GM23338 (cell line): ENCODE data around the gene RBPJL. TPM values are rescaled to one million over a fixed set of nuclear protein-coding genes. Genes with fewer than 3 reads are reported as not detected.

Source experiments
- ATAC-seq: fragments of 200-7000 bp; cut with Tn5 transposase; 3 replicates; pipeline ENCODE4 v1.9.1; 2020
- DNase-seq: peaks from one replicate; pipeline ENCODE4 v3.0.0-alpha.2; 2015; ENCODE audit warnings: low spot score
- H2AFZ ChIP-seq: fragments of 200-600 bp; sonication (generic); 2 replicates; pipeline ENCODE4 v1.8.0; 2016; ENCODE audit warnings: antibody characterized with exemption, mild to moderate bottlenecking, moderate library complexity
- H3F3A ChIP-seq: fragments of 200-600 bp; sonication (generic); replicated peaks from 2 replicates; pipeline ENCODE4 v1.8.0; 2017; ENCODE audit warnings: antibody characterized with exemption, mixed run types, low read depth
- H3K27ac ChIP-seq: fragments of 200-600 bp; sonication (generic); 2 replicates; pipeline ENCODE4 v1.6.1; 2016; ENCODE audit warnings: low read depth
- H3K27me3 ChIP-seq: fragments of 200-600 bp; sonication (generic); 2 replicates; pipeline ENCODE4 v1.8.0; 2016; ENCODE audit warnings: mild to moderate bottlenecking, mixed run types, moderate library complexity; ENCODE audit not compliant: insufficient read depth
- H3K36me3 ChIP-seq: fragments of 200-600 bp; sonication (generic); 2 replicates; pipeline ENCODE4 v1.8.0; 2016; ENCODE audit warnings: mild to moderate bottlenecking; ENCODE audit not compliant: insufficient read depth
- H3K4me1 ChIP-seq: fragments of 200-600 bp; sonication (generic); 2 replicates; pipeline ENCODE4 v1.8.0; 2016; ENCODE audit warnings: mild to moderate bottlenecking, moderate library complexity; ENCODE audit not compliant: insufficient read depth
- H3K4me2 ChIP-seq: fragments of 200-600 bp; sonication (generic); 2 replicates; pipeline ENCODE4 v1.7.1; 2017; ENCODE audit warnings: mixed run types
- H3K4me3 ChIP-seq: fragments of 200-600 bp; sonication (generic); 2 replicates; pipeline ENCODE4 v1.6.1; 2016; ENCODE audit warnings: mixed run types
- H3K79me2 ChIP-seq: fragments of 200-600 bp; sonication (generic); replicated peaks from 2 replicates; pipeline ENCODE4 v1.8.0; 2017; ENCODE audit warnings: mild to moderate bottlenecking; ENCODE audit not compliant: insufficient read depth
- H3K9me2 ChIP-seq: fragments of 200-600 bp; sonication (generic); 2 replicates; pipeline ENCODE4 v1.8.0; 2017; ENCODE audit not compliant: insufficient read depth
- H4K20me1 ChIP-seq: fragments of 200-600 bp; sonication (generic); replicated peaks from 2 replicates; pipeline ENCODE4 v1.8.0; 2017; ENCODE audit warnings: mild to moderate bottlenecking; ENCODE audit not compliant: insufficient read depth
- H3K27ac Mint-ChIP-seq: 2 replicates; pipeline ENCODE4 v1.8.0; 2020; ENCODE audit warnings: inconsistent platforms, mild to moderate bottlenecking, moderate library complexity, mixed read lengths
- H3K27me3 Mint-ChIP-seq: 3 replicates; pipeline ENCODE4 v1.8.0; 2022; ENCODE audit warnings: low read depth, mild to moderate bottlenecking, moderate library complexity, mixed read lengths, inconsistent platforms; ENCODE audit not compliant: insufficient read depth, poor library complexity
- H3K36me3 Mint-ChIP-seq: 3 replicates; pipeline ENCODE4 v1.8.0; 2021; ENCODE audit warnings: low read depth, mild to moderate bottlenecking, inconsistent platforms, moderate library complexity, mixed read lengths
- H3K4me1 Mint-ChIP-seq: 3 replicates; pipeline ENCODE4 v1.8.0; 2020; ENCODE audit warnings: mild to moderate bottlenecking, inconsistent platforms, mixed read lengths
- H3K4me3 Mint-ChIP-seq: 3 replicates; pipeline ENCODE4 v1.8.0; 2021; ENCODE audit warnings: moderate library complexity, mild to moderate bottlenecking, inconsistent platforms, mixed read lengths
- H3K9me3 Mint-ChIP-seq: 3 replicates; pipeline ENCODE4 v1.8.0; 2020; ENCODE audit warnings: moderate library complexity, mild to moderate bottlenecking, inconsistent platforms, mixed read lengths
- CREB1 ChIP-seq: fragments of 250-450 bp; sonication (Bioruptor Pico); IDR thresholded peaks from 2 replicates; pipeline ENCODE4 v1.5.0; 2020; ENCODE audit warnings: low read depth, mild to moderate bottlenecking, moderate library complexity
- CTCF ChIP-seq, 2 experiments: fragments of 200-600 bp in 1 of 2; sonication (generic) in 1 of 2; conservative IDR thresholded peaks; 2 replicates each; pipeline versions ENCODE4 v1.5.1 to v1.6.1; 2016 to 2017; ENCODE audit warnings: antibody characterized with exemption in 2 of 2, low read depth in 2 of 2, mild to moderate bottlenecking in 2 of 2, moderate library complexity in 1 of 2
- ETS1 ChIP-seq: IDR thresholded peaks from 2 replicates; pipeline ENCODE4 v1.6.1; 2016; ENCODE audit warnings: antibody characterized with exemption
- EZH2 ChIP-seq: fragments of 200-600 bp; sonication (generic); IDR thresholded peaks from one replicate; pipeline ENCODE4 v1.8.0; 2017; ENCODE audit warnings: antibody characterized with exemption, mild to moderate bottlenecking, low read depth; ENCODE audit not compliant: unreplicated experiment
- EZH2phosphoT487 ChIP-seq: fragments of 200-600 bp; sonication (generic); IDR thresholded peaks from one replicate; pipeline ENCODE4 v1.8.1; 2018; ENCODE audit warnings: antibody characterized with exemption; ENCODE audit not compliant: unreplicated experiment
- JUNB ChIP-seq: IDR thresholded peaks from one replicate; pipeline ENCODE4 v1.6.1; 2016; ENCODE audit warnings: antibody characterized with exemption; ENCODE audit not compliant: unreplicated experiment
- NANOG ChIP-seq: IDR thresholded peaks from 2 replicates; pipeline ENCODE4 v1.6.1; 2016; ENCODE audit warnings: antibody characterized with exemption, borderline replicate concordance
- POLR2AphosphoS5 ChIP-seq: IDR thresholded peaks from 2 replicates; pipeline ENCODE4 v1.6.1; 2016; ENCODE audit warnings: antibody characterized with exemption, low read depth
- REST ChIP-seq: IDR thresholded peaks from one replicate; pipeline ENCODE4 v1.6.1; 2018; ENCODE audit warnings: antibody characterized with exemption; ENCODE audit not compliant: unreplicated experiment
- STAT1 ChIP-seq: IDR thresholded peaks from one replicate; pipeline ENCODE4 v1.6.1; 2016; ENCODE audit warnings: antibody characterized with exemption; ENCODE audit not compliant: unreplicated experiment
- ZNF114 ChIP-seq: fragments of 250-450 bp; sonication (Bioruptor Pico); IDR thresholded peaks from 2 replicates; pipeline ENCODE4 v1.5.0; 2020; ENCODE audit warnings: mild to moderate bottlenecking, moderate library complexity
- ZNF331 ChIP-seq: fragments of 250-450 bp; sonication (Bioruptor Pico); IDR thresholded peaks from 2 replicates; pipeline ENCODE4 v1.5.0; 2020; ENCODE audit warnings: low read depth, mild to moderate bottlenecking, moderate library complexity
- polyA plus RNA-seq: library from polyadenylated mRNA; unstranded; fragments of >200 nt; fragmentation: Nextera tagmentation; extraction: Ambion mirVana; gene quantifications from 2 replicates; pipeline ENCODE4 v1.2.1, GENCODE V29; 2016
- total RNA-seq: library from RNA; depleted of rRNA; stranded (reverse); fragments of >200 nt; shearing (Covaris generic); gene quantifications from 2 replicates; pipeline ENCODE4 v1.2.3, GENCODE V29; 2014

Gene RBPJL
- total and polyA plus RNA-seq, 2 experiments from 2014 or later, result 0.44 to 0.66 TPM

GRCh38 chr20:45266977-45267376 is 39.7 kb upstream of the RBPJL start:
- Histone ChIP-seq H3K9me2 (peaks cover 5% of the 10 kb centered on the region; the same call in 1 of the 2 replicates), H3K79me2 (no peaks in the 10 kb centered on the region), H3K27me3 (no peaks in the 10 kb centered on the region), H3F3A (no peaks in the 10 kb centered on the region), H3K4me3 (no peak overlapping the region), H3K27ac (no peak overlapping the region), H4K20me1 (no peaks in the 10 kb centered on the region), H3K36me3 (no peaks in the 10 kb centered on the region), H3K4me1 (peaks cover 6% of the 10 kb centered on the region; the same call in 1 of the 2 replicates), H3K4me2 (no peak overlapping the region), H2AFZ (no peak overlapping the region)
- H3K27ac Mint-ChIP-seq, result no peak overlapping the region
- no peak for TF ChIP-seq CREB1 (CRISPR knock-in tag)
- no peak for TF ChIP-seq CTCF (conservative IDR thresholded peaks at IDR 0.05; ENCODE audit: low read depth in 2 of 2)
- no peak for TF ChIP-seq REST
- no peaks in the 10 kb centered on the region for H3K9me3 Mint-ChIP-seq
- no peaks in the 10 kb centered on the region for H3K36me3 Mint-ChIP-seq
- H3K4me1 Mint-ChIP-seq, result peaks cover 7% of the 10 kb centered on the region; the same call in 2 of the 3 replicates
- H3K27me3 Mint-ChIP-seq, result peaks cover 5% of the 10 kb centered on the region
- ATAC-seq, result no peak
- no peak overlapping the region for H3K4me3 Mint-ChIP-seq
- DNase-seq, result no peak

GRCh38 chr20:45268531-45268930 is 38.1 kb upstream of the RBPJL start:
- Histone ChIP-seq H3K4me3 (no peak overlapping the region), H3K36me3 (no peaks in the 10 kb centered on the region), H4K20me1 (no peaks in the 10 kb centered on the region), H3K4me2 (no peak overlapping the region), H3K79me2 (no peaks in the 10 kb centered on the region), H3K4me1 (peaks cover 6% of the 10 kb centered on the region; the same call in 1 of the 2 replicates), H3K9me2 (peaks cover 14% of the 10 kb centered on the region), H3F3A (no peaks in the 10 kb centered on the region), H3K27ac (no peak overlapping the region), H2AFZ (no peak overlapping the region), H3K27me3 (no peaks in the 10 kb centered on the region)
- H3K27ac Mint-ChIP-seq, result no peak overlapping the region
- ATAC-seq (no peak), DNase-seq (no peak)
- no peak overlapping the region for H3K4me3 Mint-ChIP-seq
- peaks cover 12% of the 10 kb centered on the region; the same call in 2 of the 3 replicates for H3K4me1 Mint-ChIP-seq
- H3K36me3 Mint-ChIP-seq, result no peaks in the 10 kb centered on the region
- no peaks in the 10 kb centered on the region for H3K9me3 Mint-ChIP-seq
- H3K27me3 Mint-ChIP-seq, result peaks cover 5% of the 10 kb centered on the region
- TF ChIP-seq REST (no peak), EZH2phosphoT487 (no peak), ZNF114 (CRISPR knock-in tag) (no peak), STAT1 (no peak), ETS1 (no peak), NANOG (no peak), JUNB (no peak), EZH2 (no peak), POLR2AphosphoS5 (no peak), ZNF331 (CRISPR knock-in tag) (no peak), CREB1 (CRISPR knock-in tag) (no peak), CTCF (conservative IDR thresholded peaks at IDR 0.05; ENCODE audit: low read depth in 2 of 2) (no peak)
